NCI-H526 treated with DMSO at 0.1 percent for 48 hours (cell line): ENCODE results near the gene TUT1.
"Not testable (repeated sequence)": the region's sequence is repeated elsewhere in the genome, so short reads cannot be mapped to it uniquely, and the experiment has no call there.

ENCODE experiments used
- DNase-seq: peaks from one replicate; lab custom pipeline; 2025; lab: John Stamatoyannopoulos, UW

Gene TUT1

DNA sequence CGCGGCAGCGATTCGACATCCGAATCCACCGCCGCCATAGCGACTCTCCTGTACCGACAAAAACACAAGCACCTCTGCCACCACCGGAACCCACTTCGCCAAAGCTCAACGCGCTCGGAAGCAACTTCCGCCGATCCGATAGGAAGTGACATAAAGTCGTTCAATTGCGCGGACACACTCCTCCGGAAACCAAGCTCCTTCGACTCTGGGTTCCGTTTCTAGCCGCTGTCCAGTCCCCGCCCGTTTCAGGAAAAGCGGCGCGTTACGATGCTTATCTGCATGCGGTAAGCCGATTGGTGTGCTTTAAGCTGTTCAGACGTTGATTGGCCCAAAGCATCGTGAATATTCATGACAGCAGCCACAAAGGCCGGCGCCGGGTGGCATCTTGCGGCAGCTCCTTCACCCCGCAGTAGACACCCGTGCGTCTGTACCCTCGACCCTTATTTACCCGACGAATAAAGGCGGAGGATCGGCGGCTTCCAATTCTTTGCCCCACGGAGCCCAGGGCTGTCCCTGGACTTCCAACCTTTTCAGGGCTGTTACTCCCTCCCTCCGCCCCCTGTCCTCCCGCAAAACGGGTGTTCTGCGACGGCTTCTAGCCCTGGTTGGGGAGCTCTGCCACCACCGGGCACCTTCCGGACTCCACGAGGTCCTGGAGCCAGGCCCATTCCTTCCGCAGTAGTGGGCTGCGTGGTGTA lies at the start of gene TUT1:
TUT1 (minus strand) TSS at position 76 of the 698 bp plus-strand sequence; CDS start at position 38, 38 bp downstream.
- DNase-seq: peak; percentile 100

- DNase-seq: no peak
Measured at GRCh38 chr11:62632492-62632891, 41.2 kb upstream of the TUT1 start.

DNA sequence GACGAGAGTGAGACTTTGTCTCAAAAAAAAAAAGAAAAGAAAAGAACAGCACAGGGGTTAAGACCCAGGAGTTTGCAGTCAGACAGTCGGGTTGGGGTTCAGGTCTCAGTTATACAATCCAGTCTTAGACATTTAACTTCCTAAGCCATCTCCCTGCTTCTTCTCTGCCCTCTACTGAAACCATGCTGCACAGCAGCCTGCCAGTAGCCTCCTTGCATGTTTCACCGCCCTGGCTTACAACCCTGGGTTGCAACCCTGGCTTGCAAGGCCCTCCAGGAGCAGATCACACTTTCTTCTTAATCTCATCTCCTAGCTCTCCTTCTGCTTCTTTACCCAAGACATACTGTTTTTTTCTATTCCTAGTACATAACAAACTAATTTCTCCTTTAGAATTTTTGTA lies 36.4 kb upstream of the TUT1 start:
- DNase-seq: no peak

DNA sequence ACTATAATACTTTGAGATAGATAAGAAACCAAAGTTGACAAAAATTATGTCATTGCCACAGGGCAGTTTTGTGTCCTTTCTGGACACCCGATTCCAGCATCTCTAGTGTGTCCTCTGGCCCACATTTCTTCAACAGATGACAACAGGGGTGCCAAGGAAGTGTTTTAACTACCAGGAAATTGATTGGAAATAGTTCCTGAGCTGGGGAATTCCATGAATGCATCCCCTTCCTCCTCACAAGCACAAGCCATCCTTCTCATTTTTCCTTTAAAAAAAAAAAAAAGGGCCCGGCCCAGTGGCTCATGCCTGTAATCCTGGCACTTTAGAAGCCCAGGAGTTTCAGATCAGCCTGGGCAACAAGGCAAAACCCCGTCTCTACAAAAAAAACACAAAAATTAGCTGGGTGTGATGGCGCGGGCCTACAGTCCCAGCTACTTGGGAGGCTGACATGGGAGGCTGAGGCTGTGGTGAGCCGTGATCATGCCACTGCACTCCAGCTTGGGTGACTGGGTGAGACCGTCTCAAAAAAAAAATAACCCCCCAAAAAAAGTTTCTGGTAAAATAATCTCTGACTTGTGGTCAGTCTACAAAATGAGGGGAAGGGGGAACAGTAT lies 31.3 kb upstream of the TUT1 start:
- no peak for DNase-seq

DNA sequence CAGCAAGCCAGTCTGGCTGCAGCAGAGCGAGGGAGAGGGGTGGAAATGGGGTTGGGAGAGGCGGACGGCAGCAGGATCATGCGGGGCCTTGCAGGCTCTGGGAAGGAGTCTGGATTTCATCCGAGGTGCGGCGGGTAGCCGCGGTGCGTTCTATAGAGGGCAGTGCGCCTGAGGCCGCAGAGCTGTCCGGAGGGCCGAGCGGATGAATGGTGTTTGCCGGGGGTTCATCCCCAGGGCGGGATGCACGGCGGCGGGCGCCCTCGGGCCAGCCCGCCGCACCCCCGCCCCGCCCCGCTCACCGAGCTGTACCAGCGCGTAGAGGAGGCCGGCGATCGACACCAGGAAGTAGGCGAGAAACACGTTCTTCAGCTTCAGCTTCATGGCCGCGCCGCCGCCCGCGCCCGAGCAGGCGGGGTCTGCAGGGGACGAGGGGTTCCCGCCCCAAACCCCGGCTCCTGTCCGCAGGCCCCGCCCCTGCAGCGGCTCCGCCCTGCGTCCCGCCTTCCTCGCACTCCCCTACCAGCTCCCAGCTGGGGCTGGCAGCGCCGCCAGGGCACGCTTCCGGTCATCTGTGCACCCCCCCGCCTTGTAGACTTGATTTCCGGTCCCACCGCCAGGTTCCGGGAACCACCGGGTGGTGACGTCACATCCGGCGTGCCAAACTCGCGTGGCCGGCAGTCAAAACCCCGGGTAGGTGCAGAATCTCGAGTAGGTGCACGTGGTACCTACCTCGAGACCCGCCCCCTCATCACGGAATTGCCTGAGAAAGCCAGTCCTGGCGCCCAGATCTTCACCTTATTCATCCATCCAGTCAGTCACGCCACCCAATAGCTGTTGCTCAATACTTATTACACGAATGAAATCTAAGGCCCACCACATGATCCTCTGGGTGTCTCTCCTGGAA lies 30.5 kb upstream of the TUT1 start, which contains the start of gene B3GAT3:
B3GAT3 (minus strand) TSS at position 420 of the 904 bp plus-strand sequence; CDS start at position 381, 39 bp downstream.
- peak; percentile 98 for DNase-seq

GRCh38 chr11:62621027-62621566 lies 29.8 kb upstream of the TUT1 start:
- DNase-seq: no peak

- DNase-seq: not testable (repeated sequence)
Measured at GRCh38 chr11:62616957-62617356, 25.6 kb upstream of the TUT1 start.

- no peak for DNase-seq
Measured at GRCh38 chr11:62615521-62615920, 24.2 kb upstream of the TUT1 start.

- no peak for DNase-seq
Measured at GRCh38 chr11:62614275-62614674, 23.0 kb upstream of the TUT1 start.

GRCh38 chr11:62613291-62613778 lies 22.0 kb upstream of the TUT1 start:
- no peak for DNase-seq

GRCh38 chr11:62612366-62613290 lies 21.3 kb upstream of the TUT1 start, which contains the start of the genes EML3 and ROM1:
EML3 (minus strand) TSS chr11:62612775; CDS start chr11:62612457, 318 bp downstream.
ROM1 (plus strand) TSS chr11:62613257; CDS start chr11:62613282, 25 bp downstream.
- peak; percentile 46 for DNase-seq

DNA sequence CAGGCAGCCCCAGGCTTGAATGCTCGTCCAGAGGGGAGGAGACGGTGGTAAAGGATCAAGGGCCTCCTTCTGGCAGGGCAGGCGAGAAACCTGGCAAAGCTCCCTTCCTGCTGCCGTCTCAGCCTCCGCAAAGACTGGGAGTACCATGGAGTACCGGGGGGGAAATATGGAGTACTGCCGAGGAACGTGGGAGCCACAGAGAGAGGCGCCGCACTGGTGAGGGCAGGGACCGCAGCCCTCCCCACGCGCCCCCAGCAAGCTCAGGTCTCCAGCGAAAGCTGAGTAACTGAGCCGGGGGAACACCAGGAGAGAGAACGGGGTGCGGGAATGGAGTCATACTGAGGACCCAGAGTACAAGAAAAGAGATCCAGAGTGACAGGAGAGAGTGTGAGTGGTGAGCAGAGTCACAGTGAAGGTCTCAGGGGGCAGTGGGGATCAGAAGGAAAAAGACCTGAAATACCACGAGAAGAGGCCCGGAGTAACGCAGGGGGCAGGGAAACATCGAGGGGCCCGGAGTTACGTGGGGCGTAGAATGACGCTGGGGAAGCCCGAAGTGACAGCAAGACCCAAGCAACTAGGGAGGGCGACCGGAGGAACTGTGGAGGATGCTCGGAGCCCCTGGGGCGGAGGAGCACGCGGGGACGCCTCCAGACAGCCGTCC lies 20.5 kb upstream of the TUT1 start:
- peak; percentile 36 for DNase-seq

- no peak for DNase-seq
Measured at GRCh38 chr11:62610814-62611704, 19.7 kb upstream of the TUT1 start.

- DNase-seq: no peak
Measured at GRCh38 chr11:62610403-62610802, 19.1 kb upstream of the TUT1 start.

DNA sequence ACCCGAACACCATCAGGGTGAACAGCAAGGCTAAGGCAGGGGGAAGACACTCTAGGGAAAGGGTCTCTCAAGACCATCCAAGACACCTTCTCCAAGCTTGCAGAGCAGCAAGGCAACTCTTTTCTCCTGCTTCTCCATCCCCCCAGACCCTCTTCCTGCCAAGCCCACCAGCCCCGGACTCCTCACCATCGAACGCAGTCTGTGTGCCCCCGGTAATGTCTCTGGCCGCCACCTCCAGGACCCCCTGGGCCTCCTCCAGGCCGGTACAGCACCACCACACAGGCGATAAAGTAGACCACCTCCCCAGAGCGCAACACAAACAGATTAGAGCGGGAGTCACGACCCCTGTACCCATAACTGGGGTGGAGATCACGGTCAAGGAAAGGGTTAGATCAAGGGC lies 17.5 kb upstream of the TUT1 start:
- no peak for DNase-seq

DNA sequence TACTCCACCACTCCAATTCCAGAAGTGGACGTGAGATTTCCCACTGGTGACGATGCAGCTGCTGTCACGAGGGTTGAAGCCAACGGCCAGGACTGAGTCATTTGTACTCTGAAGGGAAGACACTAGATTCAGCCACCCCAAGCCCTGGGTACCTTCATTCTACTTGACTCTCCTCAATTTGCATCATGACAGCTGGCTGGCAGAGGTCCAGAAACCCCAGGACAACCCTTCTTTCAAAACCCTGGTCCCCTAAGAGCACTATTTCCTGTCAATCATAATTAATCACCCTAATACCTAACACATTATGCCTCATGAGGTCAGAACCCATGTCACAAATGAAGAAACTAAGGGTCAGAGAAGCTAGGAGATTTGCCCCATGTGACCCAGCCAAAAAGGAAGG lies 16.4 kb upstream of the TUT1 start:
- DNase-seq: no peak

GRCh38 chr11:62605902-62606301 lies 14.6 kb upstream of the TUT1 start:
- DNase-seq: no peak

DNA sequence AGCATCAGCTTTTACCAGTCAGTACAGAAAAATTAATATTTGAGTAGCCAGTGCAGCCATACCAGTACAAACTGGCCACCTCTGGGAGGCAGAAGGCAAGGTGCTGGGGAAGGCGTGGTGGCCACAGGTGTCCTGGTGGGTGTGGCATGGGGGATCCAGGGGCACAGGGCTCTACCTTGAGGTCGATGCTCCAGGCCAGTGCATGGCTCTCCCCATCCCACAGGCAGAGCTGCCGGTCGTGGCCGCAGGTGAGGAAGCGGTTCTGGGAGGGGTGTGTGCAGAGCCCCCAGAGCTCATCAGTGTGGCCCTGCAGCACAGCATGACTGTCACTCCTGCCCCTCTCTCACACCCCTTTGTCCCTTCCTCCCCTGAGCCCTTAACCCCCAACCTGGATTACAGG lies 14.1 kb upstream of the TUT1 start:
- DNase-seq: no peak

- DNase-seq: peak; percentile 20
Measured at GRCh38 chr11:62604460-62605120, 13.3 kb upstream of the TUT1 start.
